ENCODE measurements around the gene OR5J2.
"Not testable (repeated sequence)": the region's sequence is repeated elsewhere in the genome, so short reads cannot be mapped to it uniquely, and the experiment has no call there.

The OR5J2 gene

GRCh38 chr11:56176318-56176717 lies at the start of gene OR5J2:
TSS of gene OR5J2 (plus strand) at chr11:56176618. CDS start at chr11:56176618, 0 bp downstream.
- H3K9ac ChIP-seq: no peak within 1 kb of the TSS
- no peaks in the 10 kb centered on the region; the same call in 1 of the 2 replicates for H3K9me3 ChIP-seq
- H3K36me3 ChIP-seq: no peaks in the 10 kb centered on the region
- H4K20me1 ChIP-seq: no peaks in the 10 kb centered on the region
- H3K27ac ChIP-seq: no peak within 1 kb of the TSS
- H3K4me2 ChIP-seq: no peak within 1 kb of the TSS
- no peak within 1 kb of the TSS for H3K4me3 ChIP-seq
- no peak for TF ChIP-seq Cebpa-rat (IDR thresholded peaks at IDR 0.05)
- no peaks in the 10 kb centered on the region for H3K4me1 ChIP-seq
- no peaks in the 10 kb centered on the region for H3K27me3 ChIP-seq

GRCh38 chr11:56140151-56140661 lies 36.2 kb upstream of the OR5J2 start, which contains the start of gene OR8J3:
TSS of gene OR8J3 (minus strand) at chr11:56140201. CDS start at chr11:56137718, 2,483 bp downstream.
- Histone ChIP-seq H3K27ac (no peak within 1 kb of the TSS), H3K4me3 (no peak within 1 kb of the TSS), H3K36me3 (no peaks in the 10 kb centered on the region), H3K4me2 (no peak within 1 kb of the TSS), H3K9me3 (no peaks in the 10 kb centered on the region), H3K4me1 (no peaks in the 10 kb centered on the region), H3K9ac (no peak within 1 kb of the TSS), H4K20me1 (no peaks in the 10 kb centered on the region), H3K27me3 (no peaks in the 10 kb centered on the region)
- no peak for TF ChIP-seq Cebpa-rat (IDR thresholded peaks at IDR 0.05)

- H3K9ac ChIP-seq, H3K36me3 ChIP-seq, H3K4me3 ChIP-seq, H3K27ac ChIP-seq, H3K9me3 ChIP-seq, H3K27me3 ChIP-seq, H3K4me1 ChIP-seq, H3K4me2 ChIP-seq, H4K20me1 ChIP-seq: not testable (repeated sequence)
Observed at GRCh38 chr11:56143681-56144080, 32.7 kb upstream of the OR5J2 start.

- no peaks in the 10 kb centered on the region for H3K36me3 ChIP-seq
- TF ChIP-seq Cebpa-rat (IDR thresholded peaks at IDR 0.05): no peak
- no peak overlapping the region for H3K4me3 ChIP-seq
- H3K9me3 ChIP-seq: peaks cover 8% of the 10 kb centered on the region; the same call in 1 of the 2 replicates
- no peak overlapping the region for H3K27ac ChIP-seq
- H3K4me1 ChIP-seq: no peaks in the 10 kb centered on the region
- no peaks in the 10 kb centered on the region for H3K27me3 ChIP-seq
- no peaks in the 10 kb centered on the region for H4K20me1 ChIP-seq
- no peak overlapping the region for H3K9ac ChIP-seq
- no peak overlapping the region for H3K4me2 ChIP-seq
Observed at GRCh38 chr11:56151376-56151775, 25.0 kb upstream of the OR5J2 start.

- no peaks in the 10 kb centered on the region for H3K4me1 ChIP-seq
- peaks cover 8% of the 10 kb centered on the region; the same call in 1 of the 2 replicates for H3K9me3 ChIP-seq
- no peaks in the 10 kb centered on the region for H3K36me3 ChIP-seq
- no peaks in the 10 kb centered on the region for H3K27me3 ChIP-seq
- no peak overlapping the region for H3K4me3 ChIP-seq
- no peak overlapping the region for H3K27ac ChIP-seq
- H3K9ac ChIP-seq: no peak overlapping the region
- H3K4me2 ChIP-seq: no peak overlapping the region
- no peaks in the 10 kb centered on the region for H4K20me1 ChIP-seq
- no peak for TF ChIP-seq Cebpa-rat (IDR thresholded peaks at IDR 0.05)
Observed at GRCh38 chr11:56152333-56152732, 24.1 kb upstream of the OR5J2 start.

GRCh38 chr11:56160217-56160616 lies 16.2 kb upstream of the OR5J2 start, which contains the start of gene OR8K5:
TSS of gene OR8K5 (minus strand) at chr11:56160317. CDS start at chr11:56160317, 0 bp downstream.
- no peak for TF ChIP-seq Cebpa-rat (IDR thresholded peaks at IDR 0.05)
- Histone ChIP-seq H3K4me3 (no peak within 1 kb of the TSS), H3K9me3 (no peaks in the 10 kb centered on the region), H4K20me1 (no peaks in the 10 kb centered on the region), H3K4me1 (no peaks in the 10 kb centered on the region), H3K27ac (no peak within 1 kb of the TSS), H3K36me3 (no peaks in the 10 kb centered on the region), H3K27me3 (no peaks in the 10 kb centered on the region), H3K9ac (no peak within 1 kb of the TSS), H3K4me2 (no peak within 1 kb of the TSS)

- no peak for TF ChIP-seq Cebpa-rat (IDR thresholded peaks at IDR 0.05)
- Histone ChIP-seq H3K4me3 (no peak overlapping the region), H4K20me1 (no peaks in the 10 kb centered on the region), H3K4me1 (no peaks in the 10 kb centered on the region), H3K27ac (no peak overlapping the region), H3K9me3 (no peaks in the 10 kb centered on the region), H3K9ac (no peak overlapping the region), H3K36me3 (no peaks in the 10 kb centered on the region), H3K27me3 (no peaks in the 10 kb centered on the region), H3K4me2 (no peak overlapping the region)
Observed at GRCh38 chr11:56163804-56164203, 12.6 kb upstream of the OR5J2 start.

GRCh38 chr11:56172256-56172830 lies 4.1 kb upstream of the OR5J2 start:
- no peak overlapping the region for H3K4me3 ChIP-seq
- no peak overlapping the region for H3K27ac ChIP-seq
- H3K4me2 ChIP-seq: no peak overlapping the region
- TF ChIP-seq Cebpa-rat (IDR thresholded peaks at IDR 0.05): no peak
- H3K27me3 ChIP-seq: no peaks in the 10 kb centered on the region
- no peak overlapping the region for H3K9ac ChIP-seq
- H3K9me3 ChIP-seq: no peaks in the 10 kb centered on the region
- no peaks in the 10 kb centered on the region for H3K36me3 ChIP-seq
- no peaks in the 10 kb centered on the region for H3K4me1 ChIP-seq
- no peaks in the 10 kb centered on the region for H4K20me1 ChIP-seq

GRCh38 chr11:56183459-56183858 lies 7.0 kb downstream of the OR5J2 start:
- Histone ChIP-seq H4K20me1 (no peaks in the 10 kb centered on the region), H3K4me3 (no peak overlapping the region), H3K9ac (no peak overlapping the region), H3K4me1 (no peaks in the 10 kb centered on the region), H3K36me3 (no peaks in the 10 kb centered on the region), H3K27me3 (no peaks in the 10 kb centered on the region), H3K4me2 (no peak overlapping the region), H3K9me3 (no peaks in the 10 kb centered on the region; the same call in 1 of the 2 replicates), H3K27ac (no peak overlapping the region)
- no peak for TF ChIP-seq Cebpa-rat (IDR thresholded peaks at IDR 0.05)

- H3K9me3 ChIP-seq: no peaks in the 10 kb centered on the region
- H3K27me3 ChIP-seq: no peaks in the 10 kb centered on the region
- no peak overlapping the region for H3K4me2 ChIP-seq
- no peak overlapping the region for H3K9ac ChIP-seq
- H3K27ac ChIP-seq: no peak overlapping the region
- no peak for TF ChIP-seq Cebpa-rat (IDR thresholded peaks at IDR 0.05)
- H3K36me3 ChIP-seq: no peaks in the 10 kb centered on the region
- H3K4me1 ChIP-seq: no peaks in the 10 kb centered on the region
- H4K20me1 ChIP-seq: no peaks in the 10 kb centered on the region
- H3K4me3 ChIP-seq: no peak overlapping the region
Observed at GRCh38 chr11:56188602-56189001, 12.2 kb downstream of the OR5J2 start.
